OCI-LY7 (cell line): ENCODE results near the gene TOX3.

Experiments
- CTCF ChIP-seq: fragments of 200-600 bp; sonication (generic); conservative IDR thresholded peaks from 2 replicates; pipeline ENCODE4 v1.5.1; 2014; ENCODE audit warnings: mild to moderate bottlenecking, antibody characterized with exemption, low read length, moderate library complexity, mixed read lengths
- EZH2phosphoT487 ChIP-seq: fragments of 200-600 bp; sonication (generic); IDR thresholded peaks from 2 replicates; pipeline ENCODE4 v1.6.1; 2018; ENCODE audit warnings: low read depth, borderline replicate concordance, mild to moderate bottlenecking, mixed run types, antibody characterized with exemption, low read length, moderate library complexity, mixed read lengths

GRCh38 chr16:52469091-52469490 lies 77.9 kb downstream of the TOX3 start:
- TF ChIP-seq CTCF, result no peak
- no peak for TF ChIP-seq EZH2phosphoT487
